Tibial artery (tissue), 4 donors: ENCODE measurements around the gene NDFIP1.
"Not testable (repeated sequence)": the region's sequence is repeated elsewhere in the genome, so short reads cannot be mapped to it uniquely, and the experiment has no call there.

Experiments
- DNase-seq, 2 donors: peaks; one replicate each; pipeline ENCODE4 v3.0.0-alpha.2; 2019
- H3K27ac ChIP-seq, 2 donors: fragments of 200-600 bp; sonication (generic) in 1 of 2; 1 replicate in 1 of 2; 2 replicates in 1 of 2; pipeline ENCODE4 v1.5.1; 2018 to 2019; ENCODE audit warnings: mild to moderate bottlenecking in 1 of 2
- H3K27me3 ChIP-seq, 2 donors: fragments of 200-600 bp; sonication (generic) in 1 of 2; one replicate each; pipeline versions ENCODE4 v1.5.1 to v1.6.0; 2016 to 2019
- H3K36me3 ChIP-seq, 3 donors: fragments of 200-600 bp; sonication (generic) in 2 of 3; one replicate each; pipeline ENCODE4 v1.5.1; 2016 to 2019; ENCODE audit warnings: mild to moderate bottlenecking in 2 of 3
- H3K4me1 ChIP-seq, 4 donors: fragments of 200-600 bp; sonication (generic) in 2 of 4; 1 replicate in 3 of 4; 2 replicates in 1 of 4; pipeline ENCODE4 v1.5.1; 2016 to 2019
- H3K4me3 ChIP-seq, 2 donors: fragments of 200-600 bp; sonication (generic) in 1 of 2; 1 replicate in 1 of 2; 2 replicates in 1 of 2; pipeline ENCODE4 v1.5.1; 2018 to 2019; ENCODE audit warnings: mild to moderate bottlenecking in 2 of 2
- H3K9me3 ChIP-seq, 3 donors: fragments of 200-600 bp; sonication (generic) in 1 of 3; one replicate each; pipeline ENCODE4 v1.5.1; 2016 to 2019
- CTCF ChIP-seq, 2 experiments: fragments of 200-600 bp in 1 of 2; fragments of 450-650 bp in 1 of 2; IDR thresholded peaks; one replicate each; pipeline ENCODE4 v1.5.1; 2017 to 2019; ENCODE audit warnings: antibody characterized with exemption in 2 of 2, mild to moderate bottlenecking in 1 of 2, moderate library complexity in 1 of 2
- intact Hi-C: fragments of 100-400 bp; cut with DNase I; formaldehyde crosslinking; loops from one replicate; pipeline ENCODE4 v1.15.0; 2023; ENCODE audit warnings: low total_unique reads

Gene NDFIP1

GRCh38 chr5:142086679-142087078 lies 21.9 kb upstream of the NDFIP1 start:
- Histone ChIP-seq H3K9me3 (no peaks in the 10 kb centered on the region), H3K4me3 (no peak overlapping the region), H3K27ac (no peak overlapping the region), H3K27me3 (no peaks in the 10 kb centered on the region), H3K36me3 (no peaks in the 10 kb centered on the region), H3K4me1 (no peaks in the 10 kb centered on the region)
- intact Hi-C loops = no loop called here
- DNase-seq = no peak
- TF ChIP-seq CTCF (IDR thresholded peaks at IDR 0.05) = no peak

DNA sequence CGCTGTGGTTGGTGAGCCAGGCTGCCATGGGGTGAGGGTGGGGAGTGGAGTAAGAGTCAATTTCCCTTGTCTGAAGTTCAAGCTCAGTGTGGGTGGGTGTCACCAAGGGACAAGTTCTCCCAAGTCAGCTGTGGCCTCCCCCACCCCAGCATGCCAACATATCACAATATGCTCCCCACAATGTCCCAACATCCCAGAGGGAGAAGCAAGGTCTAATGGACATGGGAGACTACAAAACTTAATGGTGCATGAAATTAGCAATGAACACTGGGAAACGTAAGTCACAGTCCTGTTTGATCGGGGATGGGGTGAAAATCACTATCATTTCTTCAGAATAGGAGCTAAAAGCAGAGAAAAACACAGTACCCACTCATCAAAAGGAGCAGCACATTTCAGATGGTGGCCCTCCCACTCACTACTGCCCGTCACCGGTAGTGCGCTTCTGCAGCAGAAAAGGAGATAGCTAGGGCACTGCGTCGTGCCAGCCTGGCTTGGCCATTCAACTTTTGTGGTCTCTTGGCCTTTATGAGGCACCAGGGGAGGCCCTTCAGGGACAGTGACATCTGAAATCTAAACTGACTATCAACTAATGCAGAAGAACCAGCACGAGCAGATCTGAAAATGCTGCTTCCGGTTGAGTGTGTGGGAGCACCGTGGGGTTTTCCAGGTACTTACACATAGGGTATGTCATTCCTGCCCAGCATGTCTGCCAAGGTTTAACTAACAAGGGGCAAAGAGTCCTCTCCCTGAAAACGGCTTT lies 20.5 kb upstream of the NDFIP1 start:
- H3K36me3 ChIP-seq = no peaks in the 10 kb centered on the region
- H3K27me3 ChIP-seq = no peaks in the 10 kb centered on the region
- no peaks in the 10 kb centered on the region for H3K9me3 ChIP-seq
- no peak for DNase-seq
- intact Hi-C loops = no loop called here
- no peaks in the 10 kb centered on the region for H3K4me1 ChIP-seq
- H3K4me3 ChIP-seq = no peak overlapping the region
- no peak for TF ChIP-seq CTCF (IDR thresholded peaks at IDR 0.05)
- no peak overlapping the region for H3K27ac ChIP-seq

DNA sequence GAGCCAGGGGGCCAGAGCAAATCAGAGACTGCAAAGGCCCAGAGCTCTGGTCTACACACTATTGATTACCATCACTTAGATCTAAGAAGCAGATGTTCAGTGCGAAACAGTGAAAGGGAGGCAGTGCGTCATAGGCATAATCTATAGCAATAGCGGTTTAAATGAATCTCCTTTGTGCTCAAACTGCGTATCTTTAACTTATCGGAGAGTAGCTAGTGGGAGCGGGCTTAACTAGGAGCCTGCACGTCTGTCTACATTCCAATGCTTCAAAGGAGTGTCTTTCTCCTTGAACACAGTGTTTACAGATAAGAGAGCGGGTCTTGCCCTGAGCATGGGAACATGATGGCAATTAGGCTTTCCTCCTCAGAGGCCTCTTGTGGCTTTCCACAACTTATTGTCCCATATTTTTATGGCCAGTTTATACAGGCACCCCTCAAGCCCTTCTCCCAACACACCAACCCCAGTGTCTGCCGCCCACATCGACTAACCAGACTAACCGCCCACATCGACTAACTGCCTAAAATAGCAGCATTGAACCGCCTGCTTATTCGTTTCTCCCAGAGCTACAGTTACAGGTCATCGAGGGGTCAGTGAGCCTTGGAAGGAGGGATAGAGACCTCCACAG lies 19.6 kb upstream of the NDFIP1 start:
- H3K36me3 ChIP-seq, H3K4me1 ChIP-seq, H3K9me3 ChIP-seq, H3K27me3 ChIP-seq, intact Hi-C loops, DNase-seq, H3K27ac ChIP-seq, H3K4me3 ChIP-seq: not testable (repeated sequence)

- DNase-seq = no peak
- Histone ChIP-seq H3K4me1 (peaks cover 0 to 21% (median 12%) of the 10 kb centered on the region in 4 donors), H3K9me3 (no peaks in the 10 kb centered on the region), H3K36me3 (no peaks in the 10 kb centered on the region), H3K27ac (no peak overlapping the region), H3K27me3 (no peaks in the 10 kb centered on the region), H3K4me3 (no peak overlapping the region)
- no peak for TF ChIP-seq CTCF (IDR thresholded peaks at IDR 0.05)
- intact Hi-C loops = no loop called here
Measured at GRCh38 chr5:142091012-142091411, 17.6 kb upstream of the NDFIP1 start.

DNA sequence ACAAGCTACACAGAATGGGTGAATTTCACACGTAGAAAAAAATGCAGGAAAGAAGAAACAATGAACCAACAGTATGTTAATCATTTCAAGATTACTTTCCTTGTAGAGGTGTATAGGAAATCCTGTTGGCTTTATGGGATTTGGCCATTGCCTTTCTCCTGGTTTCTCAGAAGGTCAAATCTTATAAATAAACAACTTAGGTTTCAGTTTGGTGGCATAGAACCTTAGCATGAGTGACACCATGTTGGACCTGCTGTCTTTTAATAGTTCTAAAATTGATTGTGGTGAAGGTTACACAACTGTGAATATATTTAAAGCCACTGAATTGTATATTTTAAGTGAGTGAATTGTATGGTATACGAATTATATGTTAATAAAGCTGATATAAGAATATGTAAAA lies 16.7 kb upstream of the NDFIP1 start:
- no peak overlapping the region for H3K27ac ChIP-seq
- intact Hi-C loops = no loop called here
- no peaks in the 10 kb centered on the region for H3K27me3 ChIP-seq
- no peak for TF ChIP-seq CTCF (IDR thresholded peaks at IDR 0.05)
- no peaks in the 10 kb centered on the region for H3K36me3 ChIP-seq
- DNase-seq = no peak
- H3K9me3 ChIP-seq = no peaks in the 10 kb centered on the region
- peaks cover 0 to 31% (median 14%) of the 10 kb centered on the region in 4 donors for H3K4me1 ChIP-seq
- no peak overlapping the region for H3K4me3 ChIP-seq

GRCh38 chr5:142095035-142095434 lies 13.5 kb upstream of the NDFIP1 start:
- Histone ChIP-seq H3K36me3 (no peaks in the 10 kb centered on the region), H3K4me1 (peaks cover 0 to 33% (median 14%) of the 10 kb centered on the region in 4 donors), H3K27me3 (no peaks in the 10 kb centered on the region), H3K4me3 (no peak overlapping the region), H3K27ac (peak overlapping the region; percentile 62 to 71), H3K9me3 (no peaks in the 10 kb centered on the region)
- no peak for TF ChIP-seq CTCF (IDR thresholded peaks at IDR 0.05)
- no peak for DNase-seq
- intact Hi-C loops = no loop called here
